Activated CD8-positive, alpha-beta T cell treated with anti-CD3 and anti-CD28 coated beads for 36 hours (primary cell): ENCODE data around the gene PBLD. TPM values are rescaled to one million over a fixed set of nuclear protein-coding genes. Genes with fewer than 3 reads are reported as not detected.

Experiments used
- ATAC-seq: fragments of 200-7000 bp; cut with Tn5 transposase; one replicate; pipeline ENCODE4 v1.10.0; 2021; ENCODE audit warnings: mild to moderate bottlenecking, moderate library complexity
- CTCF ChIA-PET: fragments of 350-600 bp; sonication (Branson Sonifier 250); formaldehyde crosslinking; loops from one replicate; lab custom pipeline; 2021; ENCODE audit warnings: antibody characterized with exemption; lab: Charles Lee
- POLR2A ChIA-PET: fragments of 350-600 bp; sonication (Branson Sonifier 250); formaldehyde crosslinking; loops from one replicate; lab custom pipeline; 2021; ENCODE audit warnings: antibody characterized with exemption; lab: Charles Lee
- DNase-seq: peaks from one replicate; pipeline ENCODE4 v3.0.0-alpha.2; 2020
- H3K27ac Mint-ChIP-seq: one replicate; pipeline ENCODE4 v1.8.0; 2021; ENCODE audit warnings: mild to moderate bottlenecking, mixed read lengths
- H3K27me3 Mint-ChIP-seq: one replicate; pipeline ENCODE4 v1.8.0; 2021; ENCODE audit warnings: mixed read lengths
- H3K36me3 Mint-ChIP-seq: one replicate; pipeline ENCODE4 v1.8.0; 2021; ENCODE audit warnings: low read depth, mixed read lengths
- H3K4me1 Mint-ChIP-seq: one replicate; pipeline ENCODE4 v1.8.0; 2021; ENCODE audit warnings: low read depth, mixed read lengths
- H3K4me3 Mint-ChIP-seq: one replicate; pipeline ENCODE4 v1.8.0; 2021; ENCODE audit warnings: mild to moderate bottlenecking, moderate library complexity, mixed read lengths
- H3K9me3 Mint-ChIP-seq: one replicate; pipeline ENCODE4 v1.8.0; 2021; ENCODE audit warnings: mixed read lengths
- CTCF ChIP-seq: fragments of 200-600 bp; IDR thresholded peaks from one replicate; pipeline ENCODE4 v1.8.0; 2022; ENCODE audit warnings: antibody characterized with exemption, mild to moderate bottlenecking
- intact Hi-C: fragments of 100-400 bp; cut with micrococcal nuclease; formaldehyde crosslinking; loops from one replicate; pipeline ENCODE4 v1.10.0; 2022
- total RNA-seq, 2 experiments: library from RNA; stranded (reverse); gene quantifications; one replicate each; pipeline ENCODE4 v1.2.3, GENCODE V29; 2021

Gene PBLD
- total RNA-seq, 2 experiments from 2014 or later = 0.77 to 0.85 TPM

GRCh38 chr10:68233046-68233445 is 99.7 kb downstream of the PBLD start:
- ChIA-PET POLR2A (no interaction called here), CTCF (no interaction called here)
- no peak for TF ChIP-seq CTCF
- Mint-ChIP-seq H3K27me3 (peaks cover 32% of the 10 kb centered on the region), H3K9me3 (no peaks in the 10 kb centered on the region), H3K36me3 (no peaks in the 10 kb centered on the region), H3K27ac (no peak overlapping the region), H3K4me1 (peaks cover 7% of the 10 kb centered on the region), H3K4me3 (no peak overlapping the region)
- no peak for ATAC-seq
- DNase-seq = no peak
- intact Hi-C loops = loop anchor here (5.0 kb wide), 1 partner anchor 114 kb away; no protein-coding TSS in a partner anchor

Other genes starting within 250 kb of the PBLD start
- not detected for gene MYPN, start 223.4 kb downstream of the PBLD start, total RNA-seq
- gene ATOH7, start 100.8 kb downstream of the PBLD start, total RNA-seq = not detected
- gene HNRNPH3, start 864 bp downstream of the PBLD start, total RNA-seq = 100 to 1,000 TPM; 139 to 145 TPM
- gene RUFY2, start 74.3 kb upstream of the PBLD start, total RNA-seq = 1 to 10 TPM; 7.8 to 8.0 TPM
- 10 to 100 TPM; 40.6 to 43.5 TPM for gene DNA2, start 139.0 kb upstream of the PBLD start, total RNA-seq
- 10 to 100 TPM; 11.5 to 16.9 TPM for gene SLC25A16, start 194.6 kb upstream of the PBLD start, total RNA-seq
- 1 to 10 TPM; 1.1 to 1.3 TPM for gene TET1, start 227.4 kb upstream of the PBLD start, total RNA-seq